Measurements from ENCODE around the gene ST8SIA1. TPM values are rescaled to one million over a fixed set of nuclear protein-coding genes. Genes with fewer than 3 reads are reported as not detected.

Gene ST8SIA1
- polyA plus RNA-seq, 5 donors, result 8.0 to 13.4 (median 9.6) TPM

DNA sequence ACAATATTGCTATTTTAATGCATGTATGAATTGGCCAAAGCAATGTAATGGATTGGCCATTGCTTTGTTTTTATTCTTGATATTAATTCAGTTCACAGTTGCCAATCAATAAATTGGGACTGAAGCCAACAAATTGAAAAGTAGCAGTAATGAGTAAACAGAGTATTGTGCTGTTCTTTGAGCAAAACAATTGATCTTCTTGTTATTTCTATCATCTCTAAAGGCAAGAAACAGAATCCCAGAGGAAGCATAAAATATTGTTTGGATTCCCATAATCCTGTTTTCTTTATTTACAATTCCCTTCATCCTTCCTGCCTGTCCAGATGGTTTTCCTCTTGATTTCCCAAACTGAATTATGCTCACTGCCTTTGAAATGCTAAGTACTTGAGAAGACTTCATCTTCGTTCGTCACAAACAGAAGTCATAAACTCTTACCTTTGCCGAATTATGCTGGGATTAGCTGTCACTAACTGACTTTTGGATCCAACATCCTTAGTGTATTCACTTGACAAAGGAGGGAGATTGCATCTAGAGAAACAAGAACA is 85.9 kb downstream of the ST8SIA1 start:
- DNase-seq, result no peak

DNA sequence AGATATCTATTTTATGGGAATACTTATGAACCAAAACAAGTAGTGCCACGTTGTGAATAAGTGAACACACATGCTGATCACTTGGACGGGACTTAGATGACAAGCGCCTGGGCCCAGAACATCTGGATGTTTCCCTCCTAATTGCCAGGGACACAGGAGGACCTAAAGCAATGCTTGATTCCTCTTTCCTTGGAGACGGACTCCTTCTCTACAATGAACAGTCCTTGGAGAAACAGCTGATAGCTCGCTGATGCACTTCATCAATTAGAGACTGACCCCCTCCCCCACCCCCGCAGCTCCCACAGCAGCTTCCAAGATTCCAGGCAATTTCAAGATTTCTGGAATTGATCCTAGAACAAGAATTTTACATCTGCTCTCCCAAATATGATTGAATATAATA is 86.4 kb downstream of the ST8SIA1 start:
- DNase-seq, result peak; percentile 91 to 93

GRCh38 chr12:22246217-22246846 is 88.2 kb downstream of the ST8SIA1 start:
- DNase-seq, result no peak

- DNase-seq, result no peak
Observed at GRCh38 chr12:22242726-22243125, 91.8 kb downstream of the ST8SIA1 start.

DNA sequence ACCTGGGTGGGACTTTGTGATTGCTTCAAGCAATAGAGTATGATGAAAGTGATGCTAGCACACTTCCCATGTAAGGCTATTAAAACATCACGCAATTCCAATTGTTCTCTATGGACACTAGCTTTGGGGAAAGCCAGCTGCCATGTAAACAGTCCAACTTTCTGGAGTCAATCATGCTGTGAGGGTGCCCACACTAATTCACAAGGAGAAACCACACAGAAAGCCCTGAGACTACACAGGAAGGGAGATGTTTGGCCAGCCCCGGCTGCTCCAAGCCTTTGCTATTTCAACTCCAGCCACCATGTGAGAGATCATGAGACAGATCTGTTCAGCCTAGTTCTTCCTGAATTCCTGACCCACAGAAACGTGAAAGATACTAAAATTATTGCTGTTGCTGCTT is 96.3 kb downstream of the ST8SIA1 start:
- DNase-seq, result no peak

GRCh38 chr12:22234561-22234960 is 99.9 kb downstream of the ST8SIA1 start:
- DNase-seq, result no peak

DNA sequence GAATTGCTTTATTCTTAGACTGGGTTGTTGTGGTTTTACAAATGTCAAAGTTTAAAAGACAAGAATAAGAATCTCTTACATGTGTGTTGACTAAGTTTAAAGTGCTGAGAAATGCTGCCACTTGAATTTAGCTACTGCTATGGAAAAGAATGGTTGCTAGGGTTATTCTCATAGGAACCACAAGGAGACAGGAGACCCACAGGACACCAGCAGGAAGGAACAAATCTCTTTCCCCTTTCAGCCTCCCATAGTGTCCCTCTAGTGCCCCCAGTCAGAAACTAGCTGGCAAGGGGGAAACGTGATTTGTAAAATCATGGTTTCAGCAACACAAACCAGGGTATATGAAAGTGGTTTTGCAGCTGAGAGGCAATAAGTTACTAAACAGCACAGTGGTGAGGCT is 102.7 kb downstream of the ST8SIA1 start:
- DNase-seq, result no peak

DNA sequence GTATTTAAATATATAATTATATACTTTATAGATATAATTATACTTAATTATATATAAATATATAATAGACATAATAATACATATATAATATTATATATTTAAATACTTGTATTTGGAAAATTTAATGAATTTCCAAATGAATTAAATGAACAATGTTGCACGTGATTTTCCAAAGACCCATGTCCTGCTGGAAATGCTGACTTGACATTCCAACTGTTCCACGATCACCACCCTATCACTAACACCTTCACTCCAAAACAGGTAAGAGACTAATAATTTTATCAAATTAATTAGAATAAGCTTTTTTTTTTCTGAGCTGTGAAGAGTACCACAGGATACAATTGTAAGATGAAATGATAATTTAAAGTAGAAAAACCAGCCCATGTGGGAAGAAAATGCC is 103.4 kb downstream of the ST8SIA1 start:
- DNase-seq, result no peak

DNA sequence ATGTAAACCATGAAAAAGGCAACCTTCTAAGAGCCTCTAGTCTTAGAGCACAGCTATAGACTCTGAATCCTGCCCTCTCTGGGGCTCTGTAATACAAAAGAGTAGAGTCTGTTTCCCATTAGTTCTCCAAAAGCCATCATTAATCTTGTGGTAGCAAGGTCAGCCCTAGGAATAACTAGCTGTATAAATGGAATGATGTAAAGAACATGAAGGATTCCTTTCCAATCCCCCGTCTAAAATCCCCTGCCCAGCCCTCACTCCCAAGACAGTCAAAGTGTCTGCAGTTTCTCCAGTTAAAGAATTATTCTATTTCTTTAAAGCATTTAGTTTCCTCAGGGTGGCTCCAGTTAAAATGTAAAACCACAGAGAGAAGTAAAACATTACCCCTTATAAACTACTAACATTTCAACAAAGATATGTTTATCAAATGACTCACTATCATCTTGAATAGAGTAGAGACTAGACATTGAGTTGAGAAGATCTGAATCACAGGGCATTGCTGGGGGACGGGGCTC is 104.2 kb downstream of the ST8SIA1 start:
- DNase-seq, result no peak

DNA sequence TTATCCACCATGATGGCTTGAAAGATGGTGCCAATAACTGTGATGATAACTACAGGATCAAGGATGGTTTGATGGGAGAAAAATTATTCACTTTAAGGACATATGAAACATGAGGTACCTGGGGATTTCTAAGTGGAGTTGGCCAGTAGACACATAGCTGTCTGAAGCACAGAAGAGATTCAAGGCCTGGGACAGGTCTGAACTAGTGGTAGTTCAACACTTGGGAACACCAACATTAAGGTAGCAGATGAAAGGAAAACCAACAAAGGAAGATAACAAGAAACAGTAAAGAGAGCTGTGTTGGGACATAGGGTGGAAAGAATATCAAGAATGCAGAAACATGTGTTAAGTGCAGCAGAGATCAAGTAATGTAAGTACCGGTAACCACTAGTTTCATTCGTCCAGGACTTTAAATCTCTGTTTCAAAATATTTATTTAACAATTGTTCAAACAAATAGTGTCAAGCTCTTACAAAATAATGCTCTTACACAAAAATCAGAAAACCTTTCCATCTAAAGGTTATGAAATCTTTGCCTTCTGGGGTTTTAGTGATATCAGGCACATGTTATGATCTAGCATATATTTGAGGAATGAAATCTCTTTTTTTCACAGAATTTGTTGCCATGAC is 104.7 kb downstream of the ST8SIA1 start:
- DNase-seq, result no peak

DNA sequence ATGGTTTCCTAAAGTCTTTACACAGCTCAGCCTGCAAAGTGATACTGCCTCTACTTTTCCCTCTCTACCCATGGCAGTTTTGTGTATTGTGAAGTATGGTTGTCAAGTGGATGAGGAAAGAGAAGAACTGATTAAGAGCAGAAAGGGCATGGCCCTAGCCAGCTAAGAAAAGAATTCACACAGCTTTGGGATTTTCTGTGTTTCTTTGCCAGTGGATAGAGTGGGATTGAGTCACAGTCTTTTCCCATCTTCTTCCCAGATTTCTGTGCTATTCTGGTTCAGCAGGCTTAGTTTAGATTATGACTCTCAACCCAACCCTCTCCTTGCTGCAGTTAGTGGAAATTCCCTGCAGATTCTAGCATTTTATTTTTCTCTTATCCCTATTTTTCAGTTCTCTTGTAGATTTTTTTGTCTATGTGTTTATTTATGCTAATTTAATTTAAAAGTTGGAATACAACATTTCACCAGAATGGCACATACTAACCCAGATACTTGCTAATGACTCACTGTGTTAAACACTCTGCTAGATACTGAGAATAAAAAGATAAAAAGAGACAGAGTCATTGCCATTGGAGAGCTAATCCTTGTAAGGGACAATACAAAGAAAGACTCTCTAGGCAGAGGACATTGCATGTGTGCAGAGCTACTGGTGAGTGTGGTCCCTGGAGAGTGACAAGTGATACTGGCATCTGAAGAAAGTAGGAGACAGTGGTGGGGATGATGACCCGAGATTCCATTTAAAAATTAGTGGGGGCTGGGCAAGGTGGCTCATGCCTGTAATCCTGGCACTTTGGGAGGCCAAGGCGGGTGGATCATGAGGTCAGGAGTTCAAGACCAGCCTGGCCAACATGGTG is 106.3 kb downstream of the ST8SIA1 start:
- DNase-seq, result no peak

GRCh38 chr12:22223356-22223755 is 111.2 kb downstream of the ST8SIA1 start:
- no peak for DNase-seq

DNA sequence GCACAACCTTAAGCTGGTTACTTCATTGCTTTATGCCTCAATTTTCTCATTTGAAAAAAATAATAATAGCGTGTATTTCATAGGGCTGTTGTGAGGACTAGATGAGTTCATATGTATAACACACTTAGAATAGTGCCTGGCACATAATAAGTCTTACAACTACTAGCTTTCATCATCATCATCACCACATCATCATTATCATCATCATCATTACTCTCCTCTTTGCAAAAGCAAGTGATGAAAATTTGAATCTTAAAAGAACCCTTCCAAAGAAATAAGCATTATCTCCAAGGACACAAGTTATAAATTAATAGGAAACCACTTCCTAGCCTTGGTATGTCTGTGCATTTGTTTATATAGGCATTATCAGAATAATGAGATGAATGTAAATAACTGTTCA is 117.0 kb downstream of the ST8SIA1 start:
- peak; percentile 86 to 90 for DNase-seq

GRCh38 chr12:22215467-22216253 is 118.8 kb downstream of the ST8SIA1 start:
- no peak for DNase-seq

- DNase-seq, result no peak
Observed at GRCh38 chr12:22211128-22211527, 123.4 kb downstream of the ST8SIA1 start.

DNA sequence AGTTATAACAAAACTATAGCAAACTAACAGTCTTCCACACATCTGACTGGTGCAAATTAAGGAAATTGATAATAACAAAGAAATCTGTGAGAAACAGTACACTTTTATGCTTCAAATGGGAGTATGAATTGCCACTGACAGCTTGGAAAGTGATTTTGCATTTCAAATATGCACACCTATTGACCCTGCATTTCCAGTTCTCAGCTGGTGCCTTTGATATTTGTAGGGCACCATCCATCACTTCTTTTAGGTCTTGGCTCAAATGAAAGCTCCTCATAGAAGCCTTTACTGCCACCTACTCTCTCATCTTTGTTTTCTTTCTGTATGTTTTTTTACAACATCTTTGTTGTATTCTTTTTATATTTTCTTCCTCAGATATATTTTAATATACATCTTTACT is 125.1 kb downstream of the ST8SIA1 start:
- DNase-seq, result no peak

DNA sequence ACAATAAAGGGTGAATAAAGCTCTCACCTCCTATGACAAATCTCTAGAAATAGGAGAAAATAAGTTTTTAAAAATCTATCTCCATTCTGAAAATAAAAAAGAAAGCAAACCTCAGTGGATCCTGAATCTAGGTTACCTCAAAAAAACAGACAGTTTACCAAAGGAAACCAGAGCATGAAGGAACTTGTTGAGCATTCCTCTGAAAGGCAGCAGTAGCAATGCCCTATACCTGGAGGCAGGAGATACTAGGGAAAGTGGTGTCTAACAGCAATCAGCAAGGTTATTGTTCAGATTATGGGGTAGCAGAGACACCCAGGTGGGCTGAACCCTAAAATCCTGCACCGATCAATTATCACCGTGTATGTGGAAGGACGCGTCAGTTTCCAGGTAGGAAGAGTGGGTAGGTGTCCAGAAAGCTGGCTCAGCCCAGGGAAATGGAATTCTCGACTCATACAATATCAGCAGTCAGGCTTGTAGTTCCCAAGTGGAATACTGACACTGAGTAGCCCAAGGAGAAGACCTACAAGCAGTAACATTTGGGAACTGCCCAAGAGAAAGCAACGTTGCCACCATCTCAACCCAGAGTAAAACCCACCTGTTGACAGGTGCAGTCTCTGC is 128.3 kb downstream of the ST8SIA1 start:
- DNase-seq, result no peak

DNA sequence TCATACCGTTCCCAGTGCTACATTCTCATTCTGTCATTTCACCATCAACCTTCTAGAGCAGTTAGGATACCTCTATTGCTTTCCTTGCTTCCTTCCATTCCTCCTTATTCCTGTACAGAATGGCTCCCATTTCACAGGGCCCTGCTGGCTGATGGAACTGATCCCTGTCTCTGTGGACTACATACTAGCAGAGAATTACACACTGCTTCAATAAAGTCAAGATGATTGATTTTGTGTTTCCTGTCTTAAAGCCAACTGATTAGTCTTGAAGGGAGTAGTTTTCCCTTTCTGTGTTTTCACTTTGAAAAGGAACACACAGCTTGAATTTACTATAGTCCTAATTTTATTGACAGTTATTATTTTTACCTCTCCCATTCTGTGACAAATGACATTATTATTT is 130.1 kb downstream of the ST8SIA1 start:
- DNase-seq, result no peak

DNA sequence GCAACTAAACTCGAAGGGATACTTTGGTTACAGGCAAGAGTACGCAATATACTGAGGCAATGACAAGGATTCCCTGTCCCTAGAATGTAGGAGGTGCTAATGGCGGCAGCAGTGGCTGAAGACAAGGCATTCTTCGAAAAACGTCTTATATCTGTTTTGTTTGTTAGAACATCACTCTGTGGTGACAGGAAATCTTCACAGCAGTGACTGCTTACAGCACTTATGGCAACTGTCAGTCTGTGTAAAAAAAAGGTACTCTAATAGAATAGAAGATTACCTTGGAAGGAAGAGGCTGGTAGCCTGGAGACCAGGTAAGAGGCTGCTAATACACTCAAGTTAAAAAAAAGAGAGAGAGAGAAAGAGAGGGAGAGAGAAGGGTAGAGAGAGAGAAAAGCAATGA is 131.7 kb downstream of the ST8SIA1 start:
- DNase-seq, result no peak

DNA sequence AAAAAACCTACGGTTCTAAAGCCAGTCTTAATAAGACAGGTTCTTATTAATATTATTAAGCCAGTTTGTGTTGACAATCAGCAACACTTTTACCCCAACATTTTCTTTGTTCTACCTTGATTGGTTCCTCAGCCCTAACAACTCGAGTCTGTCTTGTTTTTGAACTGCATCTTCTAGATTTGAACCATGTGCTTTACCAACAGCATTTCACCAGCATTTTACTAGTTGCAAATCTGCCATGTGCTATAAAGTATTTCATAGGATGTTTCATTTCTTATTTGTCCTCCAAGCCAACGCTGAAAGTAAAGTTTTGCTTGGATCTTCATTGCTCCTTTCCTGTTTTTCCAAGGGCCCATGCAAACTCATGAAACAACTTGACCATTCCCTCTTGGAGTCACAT is 133.4 kb downstream of the ST8SIA1 start:
- DNase-seq, result no peak

DNA sequence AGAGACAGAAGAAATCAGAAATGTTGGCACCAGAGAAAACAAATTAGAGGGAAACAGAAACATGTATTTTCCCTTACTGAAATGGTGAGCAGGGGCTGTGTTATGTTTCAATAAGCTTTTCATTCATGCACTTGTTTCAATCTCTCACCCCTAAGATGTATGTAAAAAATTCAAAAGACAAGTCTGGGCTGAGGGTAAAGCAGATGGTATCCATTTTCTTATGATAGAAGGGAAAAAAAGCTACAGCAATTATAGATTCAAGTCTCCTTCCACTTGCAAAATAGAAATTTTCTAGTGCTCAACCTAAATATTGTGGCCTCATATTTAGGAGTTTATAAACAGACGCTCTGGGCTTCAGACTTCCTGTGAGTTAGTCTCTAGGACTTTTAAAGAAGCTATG is 138.3 kb downstream of the ST8SIA1 start:
- DNase-seq, result no peak

Measured in right lung (tissue), 5 donors.